ENCODE results near the gene KRTAP4-2.
A peak's percentile ranks its signal among the peaks of the same experiment; 100 is the strongest.
"Not testable (repeated sequence)": the region's sequence is repeated elsewhere in the genome, so short reads cannot be mapped to it uniquely, and the experiment has no call there.

The KRTAP4-2 gene

DNA sequence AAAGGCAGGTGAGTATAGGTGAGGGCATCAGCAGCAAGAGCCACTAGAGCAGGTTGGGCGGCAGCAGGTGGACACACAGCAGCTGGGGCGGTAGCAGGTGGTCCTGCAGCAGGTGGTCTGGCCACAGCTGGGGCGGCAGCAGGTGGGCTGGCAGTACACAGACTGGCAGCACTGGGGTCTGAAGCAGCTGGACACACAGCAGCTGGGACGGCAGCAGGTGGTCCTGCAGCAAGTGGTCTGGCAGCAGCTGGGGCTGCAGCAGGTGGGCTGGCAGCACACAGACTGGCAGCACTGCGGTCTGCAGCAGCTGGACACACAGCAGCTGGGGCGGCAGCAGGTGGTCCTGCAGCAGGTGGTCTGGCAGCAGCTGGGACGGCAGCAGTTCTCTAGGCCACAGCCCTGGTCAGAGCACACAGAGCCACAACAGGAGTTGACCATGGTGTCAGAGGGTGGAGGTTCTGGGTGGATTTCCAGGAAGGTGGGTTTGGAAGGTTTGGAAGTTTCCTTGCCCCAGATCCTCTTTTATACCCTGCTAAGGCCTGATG lies at the start of gene KRTAP4-2:
TSS of gene KRTAP4-2 (minus strand) at position 495 of the 545 bp plus-strand sequence. CDS start at position 438, 57 bp downstream.
- no peak for DNase-seq (ENCODE audit: low read depth, low spot score)
- TF ChIP-seq POLR2AphosphoS5 (IDR thresholded peaks at IDR 0.05; ENCODE audit: borderline replicate concordance, low read depth, low read length) = no peak
- TF ChIP-seq FOXP2 (optimal IDR thresholded peaks at IDR 0.05; ENCODE audit: control extremely low read depth, extremely low read length, insufficient read depth) = no peak
- TF ChIP-seq EZH2 (IDR thresholded peaks at IDR 0.05) = no peak
- Histone ChIP-seq H3K27ac (no peak within 1 kb of the TSS), H3K9me3 (ENCODE audit: low read depth, low read length) (no peaks in the 10 kb centered on the region), H3K9ac (ENCODE audit: insufficient read length) (no peak within 1 kb of the TSS), H3K36me3 (ENCODE audit: insufficient read depth, low read length) (no peaks in the 10 kb centered on the region), H3K4me3 (no peak within 1 kb of the TSS)

DNA sequence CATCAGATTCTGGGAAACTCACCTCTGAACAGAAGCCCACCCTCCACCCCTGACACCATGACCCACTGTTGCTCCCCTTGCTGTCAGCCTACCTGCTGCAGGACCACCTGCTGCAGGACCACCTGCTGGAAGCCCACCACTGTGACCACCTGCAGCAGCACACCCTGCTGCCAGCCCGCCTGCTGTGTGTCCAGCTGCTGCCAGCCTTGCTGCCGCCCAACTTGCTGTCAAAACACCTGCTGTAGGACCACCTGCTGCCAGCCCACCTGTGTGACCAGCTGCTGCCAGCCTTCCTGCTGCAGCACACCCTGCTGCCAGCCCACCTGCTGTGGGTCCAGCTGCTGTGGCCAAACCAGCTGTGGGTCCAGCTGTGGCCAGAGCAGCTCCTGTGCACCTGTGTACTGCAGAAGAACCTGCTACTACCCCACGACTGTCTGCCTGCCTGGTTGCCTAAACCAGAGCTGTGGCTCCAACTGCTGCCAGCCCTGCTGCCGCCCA lies 48.6 kb upstream of the KRTAP4-2 start, which contains the start of gene KRTAP9-2:
TSS of gene KRTAP9-2 (plus strand) at position 51 of the 498 bp plus-strand sequence. CDS start at position 58, 7 bp downstream.
- 0 out of 2 replicates have a peak within 1 kb of the TSS, but pooled peaks have one; percentile 19 for H3K27ac ChIP-seq
- H3K9ac ChIP-seq (ENCODE audit: insufficient read length); H3K9me3 ChIP-seq (ENCODE audit: low read depth, low read length); DNase-seq (ENCODE audit: low read depth, low spot score); H3K36me3 ChIP-seq (ENCODE audit: insufficient read depth, low read length): not testable (repeated sequence)
- H3K4me3 ChIP-seq = peak within 1 kb of the TSS; percentile 19

DNA sequence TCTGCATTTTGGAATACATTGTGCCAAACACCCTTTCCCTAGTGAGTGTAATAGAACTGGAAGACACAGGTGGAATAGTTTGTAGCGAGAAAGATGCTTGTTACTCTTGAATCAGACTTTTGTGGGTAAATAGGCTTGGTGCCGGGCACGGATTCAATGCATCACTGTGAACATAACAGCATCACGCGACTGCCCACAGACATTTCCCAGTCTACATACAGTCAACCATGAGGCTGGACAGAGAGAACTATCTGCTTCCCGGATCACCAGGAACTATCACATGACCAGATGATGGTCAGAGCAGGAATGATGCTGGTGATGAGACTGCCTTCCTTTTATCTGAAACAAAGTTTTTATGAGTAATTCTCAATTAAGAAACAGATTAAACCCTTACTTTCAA lies 48.0 kb upstream of the KRTAP4-2 start:
- DNase-seq (ENCODE audit: low read depth, low spot score) = no peak
- H3K4me3 ChIP-seq = no peak overlapping the region
- H3K27ac ChIP-seq = no peak overlapping the region
- H3K9ac ChIP-seq (ENCODE audit: insufficient read length) = no peak overlapping the region
- TF ChIP-seq EZH2 (IDR thresholded peaks at IDR 0.05) (no peak), POLR2AphosphoS5 (IDR thresholded peaks at IDR 0.05; ENCODE audit: borderline replicate concordance, low read depth, low read length) (no peak), FOXP2 (optimal IDR thresholded peaks at IDR 0.05; ENCODE audit: control extremely low read depth, extremely low read length, insufficient read depth) (no peak)
- H3K9me3 ChIP-seq (ENCODE audit: low read depth, low read length) = no peaks in the 10 kb centered on the region
- no peaks in the 10 kb centered on the region for H3K36me3 ChIP-seq (ENCODE audit: insufficient read depth, low read length)

DNA sequence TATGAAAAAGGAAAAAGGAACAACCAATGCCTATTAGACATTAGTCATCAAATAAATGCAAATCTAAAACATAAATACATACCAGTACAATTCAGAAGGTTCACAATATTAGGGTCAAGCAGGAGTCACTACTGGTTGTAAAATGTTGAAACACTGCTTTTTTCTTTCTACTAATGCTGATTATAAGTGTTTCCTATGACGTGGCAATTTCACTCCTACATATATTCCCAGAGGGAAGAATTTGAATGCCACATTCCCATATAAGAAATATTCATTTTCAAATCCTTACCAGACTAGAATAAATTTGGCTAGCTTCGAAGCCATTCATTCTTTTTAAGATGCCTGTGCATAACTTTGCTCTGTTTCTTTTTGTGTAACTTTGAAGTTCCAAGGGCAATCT lies 45.8 kb upstream of the KRTAP4-2 start:
- Histone ChIP-seq H3K9ac (ENCODE audit: insufficient read length) (no peak overlapping the region), H3K9me3 (ENCODE audit: low read depth, low read length) (no peaks in the 10 kb centered on the region), H3K36me3 (ENCODE audit: insufficient read depth, low read length) (no peaks in the 10 kb centered on the region), H3K27ac (peak overlapping the region; percentile 63), H3K4me3 (no peak overlapping the region)
- TF ChIP-seq FOXP2 (optimal IDR thresholded peaks at IDR 0.05; ENCODE audit: control extremely low read depth, extremely low read length, insufficient read depth) (no peak), POLR2AphosphoS5 (IDR thresholded peaks at IDR 0.05; ENCODE audit: borderline replicate concordance, low read depth, low read length) (no peak), EZH2 (IDR thresholded peaks at IDR 0.05) (no peak)
- DNase-seq (ENCODE audit: low read depth, low spot score) = peak; percentile 39

DNA sequence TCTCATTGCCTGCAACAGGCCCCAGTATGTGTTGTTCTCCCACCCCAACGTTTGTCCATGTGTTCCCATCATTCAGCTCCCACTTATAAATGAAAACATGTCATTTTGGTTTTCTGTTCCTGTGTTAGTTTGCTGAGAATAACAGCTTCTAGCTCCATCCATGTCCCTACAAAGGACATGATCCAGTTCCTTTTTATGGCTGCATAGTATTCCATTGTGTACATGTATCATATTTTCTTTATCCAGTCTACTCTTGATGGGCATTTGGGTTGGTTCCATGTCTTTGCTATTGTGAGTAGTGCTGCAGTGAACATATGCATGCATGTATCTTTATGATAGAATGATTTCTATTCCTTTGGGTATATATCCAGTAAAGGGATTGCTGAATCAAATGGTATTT lies 37.7 kb upstream of the KRTAP4-2 start:
- no peaks in the 10 kb centered on the region for H3K36me3 ChIP-seq (ENCODE audit: insufficient read depth, low read length)

DNA sequence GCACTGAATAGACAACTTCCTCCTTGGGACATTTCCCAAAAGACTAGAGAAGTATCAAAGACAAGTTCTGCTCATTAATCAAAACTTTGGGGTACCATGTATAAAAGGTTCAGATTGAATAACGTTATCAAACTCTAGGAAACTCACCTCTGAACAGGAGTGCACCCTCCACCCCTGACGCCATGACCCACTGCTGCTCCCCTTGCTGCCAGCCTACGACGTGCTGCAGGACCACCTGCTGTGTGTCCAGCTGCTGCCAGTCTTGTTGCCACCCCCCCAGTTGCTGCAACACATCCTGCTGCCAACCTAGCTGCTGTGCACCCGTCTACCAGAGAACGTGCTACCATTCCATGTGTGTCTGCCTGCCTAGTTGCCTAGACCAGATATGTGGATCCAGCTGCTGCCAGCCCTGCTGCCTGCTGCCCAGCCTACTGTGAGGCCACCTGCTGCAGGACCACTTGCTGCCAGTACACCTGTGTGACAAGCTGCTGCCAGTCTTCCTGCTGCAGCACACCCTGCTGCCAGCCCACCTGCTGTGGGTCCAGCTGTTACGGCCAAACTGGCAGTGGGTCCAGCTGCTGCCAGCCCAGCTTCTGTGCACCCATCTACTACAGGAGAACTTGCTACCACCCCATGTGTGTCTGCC lies 34.6 kb upstream of the KRTAP4-2 start:
- no peak overlapping the region for H3K4me3 ChIP-seq

More for the DNA sequence above, 37.7 kb upstream of the KRTAP4-2 start:
- Histone ChIP-seq H3K9ac (ENCODE audit: insufficient read length) (no peak overlapping the region), H3K27ac (no peak overlapping the region), H3K9me3 (ENCODE audit: low read depth, low read length) (no peaks in the 10 kb centered on the region), H3K4me3 (no peak overlapping the region)
- TF ChIP-seq EZH2 (IDR thresholded peaks at IDR 0.05) (no peak), POLR2AphosphoS5 (IDR thresholded peaks at IDR 0.05; ENCODE audit: borderline replicate concordance, low read depth, low read length) (no peak), FOXP2 (optimal IDR thresholded peaks at IDR 0.05; ENCODE audit: control extremely low read depth, extremely low read length, insufficient read depth) (no peak)
- no peak for DNase-seq (ENCODE audit: low read depth, low spot score)

DNA sequence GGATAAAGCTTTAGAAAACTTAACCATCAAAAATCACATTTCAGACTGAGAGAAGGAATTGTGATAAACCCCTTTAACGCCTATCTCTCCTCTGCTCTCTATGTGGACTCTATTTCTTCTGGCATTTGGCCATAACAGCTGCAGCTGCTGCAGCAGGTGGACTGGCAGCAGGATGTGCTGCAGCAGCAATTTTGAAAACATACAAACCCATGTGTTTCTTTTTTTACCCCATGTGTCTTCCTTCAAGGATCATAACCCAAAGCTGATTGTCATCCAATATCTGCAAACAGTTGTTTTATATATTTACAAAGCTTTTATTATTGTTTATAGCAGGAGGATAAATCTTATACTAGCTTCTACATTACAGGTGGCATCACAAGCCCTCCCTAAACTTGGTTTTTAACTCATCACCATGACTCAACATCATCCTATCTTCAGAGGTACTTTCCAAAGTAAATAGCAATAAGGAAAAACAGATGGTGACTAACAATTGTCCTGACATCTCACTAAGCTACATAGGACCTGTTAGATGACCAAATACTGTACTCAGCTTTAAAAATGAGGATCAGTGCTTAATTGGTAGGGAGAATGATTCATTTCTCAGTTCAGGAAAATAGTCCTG lies 33.9 kb upstream of the KRTAP4-2 start:
- Histone ChIP-seq H3K27ac (no peak overlapping the region), H3K9me3 (ENCODE audit: low read depth, low read length) (no peaks in the 10 kb centered on the region), H3K4me3 (no peak overlapping the region), H3K9ac (ENCODE audit: insufficient read length) (no peak overlapping the region), H3K36me3 (ENCODE audit: insufficient read depth, low read length) (no peaks in the 10 kb centered on the region)
- TF ChIP-seq FOXP2 (optimal IDR thresholded peaks at IDR 0.05; ENCODE audit: control extremely low read depth, extremely low read length, insufficient read depth) = no peak
- no peak for TF ChIP-seq EZH2 (IDR thresholded peaks at IDR 0.05)
- no peak for TF ChIP-seq POLR2AphosphoS5 (IDR thresholded peaks at IDR 0.05; ENCODE audit: borderline replicate concordance, low read depth, low read length)
- DNase-seq (ENCODE audit: low read depth, low spot score) = no peak

More for the DNA sequence above, 34.6 kb upstream of the KRTAP4-2 start:
- DNase-seq (ENCODE audit: low read depth, low spot score) = no peak
- Histone ChIP-seq H3K27ac (no peak overlapping the region), H3K9me3 (ENCODE audit: low read depth, low read length) (no peaks in the 10 kb centered on the region), H3K9ac (ENCODE audit: insufficient read length) (no peak overlapping the region), H3K36me3 (ENCODE audit: insufficient read depth, low read length) (no peaks in the 10 kb centered on the region)
- TF ChIP-seq FOXP2 (optimal IDR thresholded peaks at IDR 0.05; ENCODE audit: control extremely low read depth, extremely low read length, insufficient read depth) (no peak), EZH2 (IDR thresholded peaks at IDR 0.05) (no peak), POLR2AphosphoS5 (IDR thresholded peaks at IDR 0.05; ENCODE audit: borderline replicate concordance, low read depth, low read length) (no peak)

DNA sequence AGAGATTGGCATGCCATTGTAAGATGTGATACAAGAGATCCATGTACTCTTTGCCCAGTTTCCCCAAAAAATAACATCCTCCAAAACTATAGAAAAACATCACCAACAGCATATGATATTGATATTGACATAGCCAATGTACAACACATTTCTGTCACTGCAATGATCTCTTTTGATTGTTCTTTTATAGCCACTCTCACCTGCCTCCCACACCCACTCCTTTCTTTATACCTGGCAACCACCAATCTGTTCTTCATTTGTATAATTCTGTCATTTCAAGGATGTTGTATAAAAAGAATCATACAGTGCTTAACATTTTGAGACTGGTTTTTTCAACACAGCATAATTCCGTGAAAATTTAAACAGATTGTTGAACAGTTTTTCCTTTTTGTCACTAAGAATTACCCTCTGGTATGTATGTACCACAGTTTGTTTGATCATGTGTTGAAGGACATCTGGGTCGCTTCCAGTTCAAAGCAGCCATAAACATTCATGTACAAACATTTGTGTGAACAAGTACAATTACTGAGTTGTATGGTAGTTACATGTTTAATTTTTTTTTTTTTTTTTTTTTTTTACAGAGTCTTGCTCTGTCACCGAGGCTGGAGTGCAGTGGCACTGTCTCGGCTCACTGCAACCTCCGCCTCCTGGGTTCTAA lies 21.5 kb upstream of the KRTAP4-2 start:
- H3K27ac ChIP-seq = no peak overlapping the region
- no peak overlapping the region for H3K4me3 ChIP-seq
- no peak for TF ChIP-seq EZH2 (IDR thresholded peaks at IDR 0.05)
- H3K9me3 ChIP-seq (ENCODE audit: low read depth, low read length) = no peaks in the 10 kb centered on the region
- H3K9ac ChIP-seq (ENCODE audit: insufficient read length) = no peak overlapping the region
- no peaks in the 10 kb centered on the region for H3K36me3 ChIP-seq (ENCODE audit: insufficient read depth, low read length)
- no peak for DNase-seq (ENCODE audit: low read depth, low spot score)

Data from SK-N-MC (cell line).